Frontal cortex (tissue), 4 donors: Measurements from ENCODE around the gene ITPR1. TPM values are rescaled to one million over a fixed set of nuclear protein-coding genes. Genes with fewer than 3 reads are reported as not detected.
A peak's percentile ranks its signal among the peaks of the same experiment; 100 is the strongest.

ENCODE experiments used
- DNase-seq, 2 donors: peaks; one replicate each; pipeline ENCODE4 v3.0.0; 2012; ENCODE audit warnings: low spot score in 2 of 2
- FAIRE-seq: peaks from 2 replicates; lab custom pipeline; 2012; peaks lifted over from hg19 to GRCh38; lab: Jason Lieb, UNC
- total RNA-seq: library from RNA; depleted of rRNA; stranded (reverse); fragments of >200 nt; gene quantifications from one replicate; pipeline ENCODE4 v1.2.3, GENCODE V29; 2014
- donor health status: control.
- donor health status: control.
- donor health status: control.

The ITPR1 gene
- total RNA-seq, 1 donor from 2014 or later = 70.9 TPM

DNA sequence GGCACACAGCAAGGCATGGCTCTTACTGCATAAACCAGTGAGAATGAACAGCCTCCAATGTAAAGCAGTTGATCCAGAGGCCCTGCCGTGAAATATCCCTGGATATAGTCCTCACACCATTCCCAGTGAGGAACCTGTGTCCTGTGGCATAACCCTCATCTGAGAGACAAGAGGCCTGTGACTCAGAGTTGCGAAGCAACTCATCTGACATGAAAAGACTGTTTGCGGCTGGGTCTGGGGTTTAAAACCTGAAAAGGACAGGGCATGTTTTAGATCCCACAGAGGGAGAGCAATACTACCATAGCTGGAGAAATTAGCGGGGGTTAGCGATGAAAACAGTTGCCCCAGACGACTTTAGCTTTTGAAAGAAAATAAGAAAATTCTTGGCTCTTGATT lies 320.8 kb downstream of the ITPR1 start:
- FAIRE-seq (no peak), DNase-seq (no peak)

DNA sequence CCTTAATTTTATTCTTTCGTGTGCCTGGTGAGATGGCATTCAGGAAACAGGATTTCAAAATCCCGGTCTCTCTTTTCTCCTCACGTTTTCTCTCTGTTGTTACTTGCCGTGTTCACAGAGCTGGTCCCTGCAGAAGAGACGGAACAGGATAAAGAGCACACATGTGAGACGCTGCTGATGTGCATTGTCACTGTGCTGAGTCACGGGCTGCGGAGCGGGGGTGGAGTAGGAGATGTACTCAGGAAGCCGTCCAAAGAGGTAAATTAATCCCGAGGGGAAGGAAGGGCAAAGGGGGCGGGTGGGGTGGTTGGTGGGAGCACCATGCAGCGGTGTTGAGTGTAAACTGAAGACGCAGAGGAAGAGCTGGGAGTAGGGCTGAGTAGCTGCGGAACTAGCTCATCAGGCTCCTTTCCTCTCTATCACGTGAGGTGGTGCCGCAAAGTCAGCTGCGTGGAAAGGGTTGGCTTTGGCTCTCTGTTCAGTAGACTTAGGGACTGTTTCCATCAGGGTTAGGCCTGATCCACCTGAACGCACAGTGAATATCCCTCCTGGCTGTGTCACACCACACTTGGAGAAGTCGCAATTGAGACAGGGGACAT lies 321.3 kb downstream of the ITPR1 start:
- FAIRE-seq = no peak

DNA sequence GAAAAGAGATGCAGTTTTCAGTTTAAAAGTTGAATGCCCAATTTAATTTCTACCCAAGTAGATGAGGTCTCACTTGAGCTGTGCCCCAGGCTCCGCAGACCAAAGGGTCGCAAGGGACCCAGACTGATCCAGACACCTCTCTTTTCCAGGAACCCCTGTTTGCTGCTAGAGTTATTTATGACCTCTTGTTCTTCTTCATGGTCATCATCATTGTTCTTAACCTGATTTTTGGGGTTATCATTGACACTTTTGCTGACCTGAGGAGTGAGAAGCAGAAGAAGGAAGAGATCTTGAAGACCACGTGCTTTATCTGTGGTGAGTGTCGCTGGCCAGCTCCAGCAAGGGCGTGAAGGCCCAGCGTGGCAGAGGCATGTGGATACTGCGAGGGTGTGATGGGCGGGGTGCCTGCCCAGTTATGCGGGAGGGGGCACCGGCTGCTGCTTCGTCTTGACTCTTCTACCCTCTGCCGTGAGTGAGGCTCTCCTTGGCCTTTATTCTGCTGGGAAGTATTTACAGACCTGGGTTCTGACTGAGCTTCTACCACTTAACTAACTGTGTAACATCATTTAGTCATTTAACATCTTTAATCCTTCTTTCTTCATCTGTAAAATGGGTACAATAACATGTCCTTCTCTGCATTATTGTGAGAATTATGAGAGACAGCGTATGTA lies 321.9 kb downstream of the ITPR1 start:
- DNase-seq (no peak), FAIRE-seq (no peak)

More for the DNA sequence above, 321.3 kb downstream of the ITPR1 start:
- DNase-seq = peak in 1 of 2 donors; percentile 32

DNA sequence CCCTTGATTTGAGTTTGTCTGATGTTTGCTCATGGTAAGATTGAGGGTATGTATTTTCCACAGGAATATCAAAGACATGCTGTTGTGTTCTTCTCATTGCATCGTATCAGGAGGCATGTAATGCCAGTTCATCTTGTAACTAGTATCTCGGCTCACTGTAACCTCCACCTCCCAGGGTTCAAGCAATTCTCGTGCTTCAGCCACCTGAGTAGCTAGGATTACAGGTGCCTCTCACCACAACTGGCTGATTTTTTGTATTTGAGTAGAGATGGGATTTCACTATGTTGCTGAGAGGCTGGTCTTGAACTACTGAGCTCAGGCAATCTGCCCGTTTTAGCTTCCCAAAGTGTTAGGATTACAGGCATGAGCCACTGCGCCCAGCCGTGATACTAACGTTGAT lies 323.2 kb downstream of the ITPR1 start:
- DNase-seq (no peak), FAIRE-seq (no peak)

DNA sequence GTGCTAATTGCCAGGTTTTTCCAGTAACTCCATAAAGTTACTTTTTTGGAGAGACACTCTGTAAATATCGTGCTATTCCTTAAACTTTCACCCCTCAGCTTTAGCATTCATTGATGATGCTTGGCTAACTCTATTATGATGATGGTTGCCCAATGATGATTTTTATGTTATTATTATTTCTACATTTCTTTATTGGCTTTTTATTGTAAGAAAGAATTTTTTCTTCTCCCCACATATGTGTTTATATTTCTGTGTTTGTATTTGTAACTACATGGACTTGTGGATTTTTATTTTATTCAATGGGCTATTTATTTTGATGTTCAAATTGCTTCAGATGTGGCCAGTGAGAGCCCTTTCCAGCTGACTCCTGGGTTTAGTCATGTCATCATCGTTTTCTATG lies 323.6 kb downstream of the ITPR1 start:
- no peak for FAIRE-seq
- no peak for DNase-seq

DNA sequence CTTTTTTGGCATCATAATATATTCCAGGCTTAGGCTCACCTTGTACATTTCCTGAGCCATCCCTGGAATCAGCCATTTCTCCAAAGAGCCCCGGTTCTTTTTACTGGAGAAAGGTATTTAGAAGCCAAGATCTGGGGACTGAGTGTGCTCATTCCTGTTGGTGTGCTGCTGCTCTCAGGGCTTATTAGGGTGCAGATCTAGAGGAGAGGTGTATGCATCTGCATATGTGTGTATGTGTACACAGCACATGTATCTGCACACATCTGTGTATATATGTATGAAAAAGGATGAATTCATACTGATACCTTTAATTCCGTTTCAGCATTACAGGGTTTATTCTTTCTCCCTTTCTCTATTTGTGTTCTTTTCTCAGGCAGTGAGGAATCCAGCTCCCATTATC lies 324.0 kb downstream of the ITPR1 start:
- no peak for DNase-seq
- no peak for FAIRE-seq

DNA sequence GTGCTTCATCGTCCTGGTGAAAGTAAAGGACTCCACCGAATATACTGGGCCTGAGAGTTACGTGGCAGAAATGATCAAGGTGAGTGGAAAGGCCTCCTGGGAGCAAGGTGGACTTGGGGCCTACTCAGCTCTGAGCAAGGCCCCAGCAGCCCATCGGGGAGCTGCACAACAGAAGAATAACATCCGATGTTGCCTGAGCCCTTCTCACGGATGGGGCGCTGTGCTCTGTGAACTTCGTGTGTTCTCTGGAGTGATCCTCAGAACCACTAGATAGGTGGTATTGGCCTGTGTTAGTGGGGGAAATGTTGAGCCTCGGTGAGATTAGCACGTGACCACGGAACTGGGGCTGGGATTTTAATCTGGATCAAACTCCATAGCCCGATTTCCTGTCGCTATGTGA lies 325.0 kb downstream of the ITPR1 start:
- FAIRE-seq (no peak), DNase-seq (no peak)

DNA sequence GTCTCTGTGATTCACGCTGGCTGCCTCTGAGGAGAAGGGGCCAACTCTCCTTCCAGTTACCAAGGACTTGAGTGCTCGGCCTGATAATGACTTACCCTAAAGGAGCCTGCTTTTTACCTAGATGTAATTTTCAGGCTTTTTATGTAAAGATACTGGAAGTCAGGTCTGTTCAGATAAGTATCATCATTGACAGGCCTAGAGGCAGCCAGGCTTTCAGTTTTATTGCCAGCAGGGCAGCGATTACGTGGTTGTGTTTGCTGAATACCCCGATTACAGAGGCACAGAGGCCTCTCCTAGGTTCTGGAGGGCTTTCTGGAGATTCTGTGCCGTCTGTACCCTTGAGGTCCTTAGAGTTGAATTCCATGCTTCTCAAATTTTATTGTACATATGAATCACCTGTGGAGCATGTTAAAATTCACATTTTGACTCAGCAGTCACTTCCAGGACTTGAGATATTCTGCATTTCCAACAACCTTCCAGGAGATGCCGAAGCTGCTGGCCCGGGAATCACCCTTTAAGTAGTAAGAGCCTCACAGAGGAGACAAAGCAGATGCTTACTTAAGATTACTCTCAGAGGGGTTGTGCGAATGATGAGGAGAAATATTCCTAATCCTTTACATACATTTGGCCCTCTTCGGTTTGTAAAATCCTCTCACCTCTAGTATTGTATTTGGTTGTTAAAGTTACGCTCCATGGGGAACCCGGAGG lies 326.0 kb downstream of the ITPR1 start:
- DNase-seq = no peak
- FAIRE-seq = no peak

DNA sequence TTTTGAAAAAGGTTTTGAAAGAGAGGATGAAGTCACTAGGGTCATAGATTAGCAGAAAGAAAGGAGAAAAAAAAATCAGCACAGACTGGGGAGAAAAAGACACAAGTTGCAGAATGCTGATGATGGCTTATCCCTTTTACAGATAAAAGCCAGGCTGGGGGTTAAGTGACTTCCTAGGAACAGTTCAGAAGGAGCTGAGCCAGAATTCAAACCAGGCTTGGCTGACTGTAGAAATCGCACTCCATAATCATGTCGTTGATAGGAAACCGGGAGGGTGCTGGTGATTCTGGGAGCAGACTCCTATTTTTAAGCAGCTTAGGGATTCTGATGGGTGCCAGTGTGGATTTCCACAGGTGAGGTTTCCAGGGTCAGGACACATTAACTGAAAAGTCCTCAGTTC lies 326.6 kb downstream of the ITPR1 start:
- no peak for FAIRE-seq
- no peak for DNase-seq

DNA sequence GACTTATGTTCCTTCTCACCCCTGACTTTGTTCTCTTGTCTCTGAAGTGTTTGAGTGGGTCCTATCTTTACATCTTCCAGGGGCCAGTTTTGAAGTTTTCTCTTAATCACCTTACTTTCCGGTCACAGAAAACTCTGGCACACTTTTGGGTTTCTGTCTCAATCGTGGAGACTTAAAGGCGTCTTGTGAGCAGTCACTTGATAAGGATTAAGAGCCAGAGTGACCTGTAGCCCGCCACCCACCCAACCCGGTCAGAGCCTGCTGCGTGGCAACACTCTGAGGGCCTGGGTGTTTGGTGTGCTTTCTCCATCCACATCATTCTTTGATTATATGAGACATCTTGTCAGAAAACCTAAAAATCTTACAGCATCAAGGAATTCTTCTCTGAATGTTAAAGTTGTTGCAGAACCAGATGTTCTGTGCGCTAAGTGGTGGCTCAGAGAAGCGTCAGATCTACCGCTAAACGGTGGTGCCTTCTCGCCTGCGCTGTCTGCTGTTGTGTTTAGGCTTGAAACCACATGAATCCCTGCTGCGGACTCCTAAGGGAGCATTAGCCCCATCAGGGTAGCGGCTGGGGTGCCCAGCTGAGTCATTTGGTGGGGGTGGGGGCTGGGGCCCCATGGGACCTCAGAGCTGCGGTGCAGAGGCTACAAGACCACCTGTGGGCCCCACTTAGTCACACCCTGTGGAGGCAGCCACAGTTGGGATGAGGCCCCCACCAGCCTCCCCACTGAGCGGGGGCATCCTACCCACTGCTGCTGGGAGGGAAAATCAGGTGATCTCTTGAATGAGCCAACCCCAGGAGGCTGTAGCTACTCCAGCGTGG lies 327.4 kb downstream of the ITPR1 start:
- FAIRE-seq = no peak
- no peak for DNase-seq

DNA sequence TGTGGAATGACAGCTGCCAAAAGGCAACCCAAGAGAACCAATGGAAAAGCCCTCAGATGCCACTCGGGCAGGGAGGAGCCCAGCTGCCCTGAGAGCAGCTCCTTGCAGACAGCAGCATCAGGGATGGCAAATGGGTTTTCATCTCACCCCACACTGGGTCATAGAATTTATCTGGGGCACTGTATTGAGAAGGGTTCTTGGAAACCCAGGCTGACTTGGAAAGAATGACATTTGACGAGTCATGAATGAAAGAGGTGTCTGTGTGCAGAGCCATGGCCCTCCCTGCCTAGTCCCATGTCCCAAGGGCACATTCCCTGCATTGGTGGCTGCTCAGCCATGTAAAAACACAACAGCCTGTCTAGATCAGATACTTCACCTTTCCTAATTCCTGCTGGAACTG lies 328.2 kb downstream of the ITPR1 start:
- no peak for FAIRE-seq
- no peak for DNase-seq

DNA sequence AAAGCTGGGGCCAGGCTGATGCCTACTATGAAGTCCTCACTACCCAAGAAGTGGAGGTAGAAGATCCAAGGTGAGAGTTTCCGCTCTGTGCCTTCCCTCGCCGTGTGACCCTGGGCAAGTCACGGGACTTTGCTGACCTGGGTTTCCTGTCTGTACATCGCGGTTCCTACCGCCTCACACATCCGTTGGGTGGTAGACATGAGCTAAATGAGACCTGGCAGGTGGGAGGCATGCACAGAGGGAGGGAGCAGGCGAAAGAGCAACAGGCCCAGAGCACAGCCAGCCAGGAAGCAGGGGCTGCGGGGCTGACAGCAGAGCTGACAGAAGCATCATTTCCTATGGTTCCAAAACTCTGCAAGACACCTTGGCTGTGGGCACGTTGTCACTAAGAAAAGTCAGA lies 328.8 kb downstream of the ITPR1 start:
- DNase-seq = no peak
- FAIRE-seq = no peak

DNA sequence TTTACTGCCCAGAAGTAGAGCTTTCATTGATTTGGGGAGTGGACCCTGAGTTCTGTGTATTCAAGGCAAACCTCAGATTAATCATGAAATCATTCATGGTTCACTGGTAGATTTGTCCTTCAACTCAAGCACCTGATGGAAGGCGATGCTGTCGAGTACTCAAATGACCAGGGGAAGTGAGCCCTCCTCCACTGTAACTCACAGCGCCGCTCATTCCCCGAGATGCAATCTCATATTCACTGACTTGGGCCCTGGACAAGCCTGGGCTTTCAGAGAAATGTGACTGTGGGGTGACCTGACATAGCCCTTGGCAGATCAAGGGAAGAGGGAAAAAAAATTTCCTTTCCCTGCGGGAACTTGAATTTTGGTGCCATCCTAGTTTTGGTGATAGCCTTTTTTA lies 329.4 kb downstream of the ITPR1 start:
- FAIRE-seq (no peak), DNase-seq (no peak)

DNA sequence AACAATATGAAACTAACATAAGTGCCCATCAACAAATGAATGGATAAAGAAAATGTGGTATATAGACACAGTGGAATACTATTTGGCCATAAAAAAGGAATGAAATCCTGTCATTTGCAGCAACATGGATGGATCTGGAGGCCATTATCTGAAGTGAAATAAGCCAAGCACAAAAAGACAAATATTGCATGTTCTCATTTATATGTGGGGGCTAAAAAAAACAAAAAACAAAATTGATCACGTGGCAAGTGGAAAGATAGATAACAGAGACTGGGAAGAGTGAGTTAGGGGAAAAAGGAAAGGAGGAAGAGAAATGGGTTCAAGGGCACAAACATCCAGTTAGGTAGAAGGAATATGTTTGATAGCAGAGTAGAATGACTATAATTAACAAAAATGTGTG lies 330.2 kb downstream of the ITPR1 start:
- no peak for FAIRE-seq
- DNase-seq = no peak

DNA sequence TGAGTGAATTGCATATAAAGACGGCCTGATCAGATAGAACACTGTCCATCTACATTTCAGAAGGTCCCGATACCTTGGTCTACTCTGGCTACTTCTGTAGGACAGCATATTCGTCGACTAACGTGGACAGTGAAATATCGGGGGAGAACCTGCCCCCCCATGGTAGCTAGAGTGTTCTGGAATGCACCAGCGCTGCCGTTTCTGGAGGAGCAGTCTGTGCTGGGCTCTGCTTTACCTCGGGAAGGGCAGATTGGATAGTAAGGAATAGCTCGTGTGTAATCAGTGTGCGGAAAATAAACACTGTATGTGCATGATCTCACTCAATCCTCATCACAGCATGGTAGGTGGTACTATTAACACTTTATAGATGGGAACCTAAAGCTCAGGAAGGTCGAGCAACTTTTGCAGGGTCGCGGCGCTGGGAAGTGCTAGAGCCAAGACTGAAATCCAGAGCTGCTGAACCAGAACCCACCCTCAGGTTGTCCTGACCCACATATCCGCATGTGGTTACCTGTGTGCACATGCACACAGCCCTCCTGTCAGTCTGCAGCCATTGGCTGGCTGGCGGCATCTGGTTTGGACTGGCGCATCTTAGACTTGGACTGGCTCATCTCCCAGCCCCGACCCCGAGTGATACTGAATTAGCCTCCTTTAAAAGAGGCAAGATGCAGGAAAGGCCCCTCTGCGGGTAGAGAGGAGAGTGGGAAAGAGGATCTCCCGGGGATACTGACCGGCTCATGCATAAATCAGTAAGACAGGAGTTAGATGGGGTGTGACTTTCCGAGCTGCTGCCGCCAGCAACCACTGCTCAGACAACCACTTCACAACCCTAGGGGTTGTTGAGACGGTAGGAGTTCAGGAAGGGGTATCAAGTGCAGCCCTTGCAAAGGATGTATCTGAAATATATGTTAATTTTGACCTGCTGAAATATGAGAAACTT lies 331.1 kb downstream of the ITPR1 start:
- no peak for FAIRE-seq
- DNase-seq = no peak

DNA sequence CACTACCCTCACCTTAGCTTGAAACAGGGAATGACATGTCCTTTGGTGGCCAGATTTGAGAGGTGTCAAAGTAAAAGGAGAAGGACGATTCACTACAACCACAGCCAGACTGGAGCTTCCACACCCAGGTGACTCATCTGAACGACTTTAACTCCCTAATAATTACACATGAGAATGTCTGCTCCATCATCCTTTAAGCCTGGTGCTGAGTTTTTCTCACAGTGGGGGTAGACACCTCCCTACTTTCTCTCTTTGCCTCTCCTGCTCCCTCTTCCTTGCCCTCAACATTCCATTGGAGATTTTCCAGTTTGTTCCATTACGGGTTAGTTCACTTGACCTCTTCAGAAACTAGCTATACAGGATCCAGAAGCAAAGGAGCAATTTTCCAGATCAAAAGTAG lies 331.8 kb downstream of the ITPR1 start:
- FAIRE-seq (no peak), DNase-seq (no peak)

DNA sequence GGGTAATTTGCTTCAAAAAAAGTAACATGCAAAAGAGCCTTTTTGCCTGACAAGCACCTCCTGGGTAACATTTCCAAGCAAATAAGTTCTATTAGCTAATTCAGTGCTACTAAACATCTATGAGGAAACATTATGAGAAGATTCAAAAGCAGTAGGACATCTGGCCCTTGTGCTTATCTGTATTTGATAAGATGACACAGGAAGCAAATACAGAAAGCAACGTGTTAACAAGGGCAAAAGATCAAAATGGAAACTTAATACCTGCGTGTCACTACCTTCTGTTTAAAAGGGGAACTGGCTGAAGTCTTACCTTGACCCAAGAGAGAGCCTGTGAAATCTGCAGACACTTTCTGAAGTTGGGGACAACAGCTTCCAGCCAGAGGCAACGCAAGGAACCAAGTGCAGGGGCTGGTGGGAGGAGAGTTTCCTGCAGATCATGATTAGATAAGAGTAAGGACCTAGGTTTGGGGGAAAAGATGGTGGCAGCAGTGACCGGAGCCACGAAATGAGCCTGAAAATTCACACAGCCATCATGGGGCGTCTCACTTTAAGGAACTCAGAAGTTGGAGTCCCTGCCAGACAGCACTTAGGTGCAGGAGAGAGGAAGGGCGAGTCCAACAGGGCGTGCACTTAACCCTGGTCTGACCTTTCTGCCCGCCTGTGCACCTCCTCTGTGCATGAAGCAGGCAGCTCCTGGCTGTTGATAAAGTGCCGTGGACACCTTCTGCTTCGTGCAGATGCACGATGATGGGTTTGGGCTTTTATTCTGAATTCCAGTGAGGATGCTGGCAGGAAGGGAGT lies 332.5 kb downstream of the ITPR1 start:
- FAIRE-seq (no peak), DNase-seq (no peak)

DNA sequence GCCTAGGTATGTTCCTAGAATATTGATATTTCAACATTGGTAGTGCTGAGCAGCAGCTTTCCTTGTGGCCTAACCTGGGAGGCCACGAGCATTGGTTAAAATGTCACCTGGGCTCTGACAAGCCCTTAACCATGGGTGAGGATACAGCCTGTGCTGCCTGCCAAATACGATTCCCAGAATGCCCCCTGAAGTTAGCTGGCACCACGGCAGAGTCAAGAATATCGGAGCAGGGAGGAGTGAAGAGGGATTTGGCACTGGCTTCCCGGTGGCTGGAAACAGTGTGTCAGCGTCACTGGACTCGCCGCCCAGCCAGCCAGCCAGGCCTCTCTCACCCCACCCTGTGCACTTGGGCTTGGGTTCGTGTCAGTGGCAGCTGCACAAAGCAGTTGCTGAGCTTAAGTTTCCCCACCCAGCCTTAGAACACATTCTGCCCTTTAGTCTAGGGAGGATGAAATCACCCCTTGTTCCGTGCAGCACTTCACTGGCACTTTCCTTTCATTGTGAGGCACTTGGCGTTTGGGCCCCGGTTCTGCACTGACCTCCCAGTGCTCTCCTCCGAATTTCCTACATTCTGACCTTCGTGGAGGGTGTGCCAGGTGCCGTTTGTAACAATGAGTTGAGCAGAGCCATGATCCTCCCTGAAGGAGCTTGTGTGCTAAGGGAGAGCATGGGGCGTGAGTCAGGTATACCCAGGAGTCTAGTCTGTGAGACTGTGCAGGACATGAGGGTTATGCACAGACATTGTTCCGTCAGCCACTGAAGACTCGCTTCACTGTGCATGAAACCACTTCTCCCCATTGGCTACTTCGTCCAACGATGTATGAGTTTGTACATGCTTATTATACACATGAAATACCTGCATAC lies 333.3 kb downstream of the ITPR1 start:
- DNase-seq = peak in 1 of 2 donors; percentile 44
- no peak for FAIRE-seq
